Keratinocyte (primary cell): Measurements from ENCODE around the gene POMT2. TPM values are rescaled to one million over a fixed set of nuclear protein-coding genes. Genes with fewer than 3 reads are reported as not detected.
A peak's percentile ranks its signal among the peaks of the same experiment; 100 is the strongest.

Experiments used
- DNase-seq: peaks from one replicate; pipeline ENCODE4 v3.0.0-alpha.2; 2011; ENCODE audit warnings: low read depth, missing footprints, low spot score
- FAIRE-seq: peaks from 2 replicates; lab custom pipeline; 2011; peaks lifted over from hg19 to GRCh38; lab: Jason Lieb, UNC
- H2AFZ ChIP-seq: 2 replicates; pipeline ENCODE4 v1.6.0; 2012; ENCODE audit warnings: low read length, control low read depth, inconsistent platforms; ENCODE audit not compliant: control insufficient read depth
- H3K27ac ChIP-seq: 2 replicates; pipeline ENCODE4 v1.5.1; 2011; ENCODE audit warnings: low read length; ENCODE audit not compliant: control insufficient read depth, insufficient read depth
- H3K27me3 ChIP-seq: 3 replicates; pipeline ENCODE4 v1.6.0; 2011; ENCODE audit warnings: low read length; ENCODE audit not compliant: control insufficient read depth, insufficient read depth; ENCODE audit errors: extremely low read depth
- H3K36me3 ChIP-seq, 2 experiments: 2 replicates in 1 of 2; 3 replicates in 1 of 2; pipeline ENCODE4 v1.5.1; 2011; ENCODE audit warnings: low read length in 2 of 2, mild to moderate bottlenecking in 1 of 2; ENCODE audit not compliant: control insufficient read depth in 2 of 2, insufficient read depth in 2 of 2; ENCODE audit errors: extremely low read depth in 1 of 2
- H3K4me1 ChIP-seq: 3 replicates; pipeline ENCODE4 v1.5.1; 2011; ENCODE audit warnings: low read length; ENCODE audit not compliant: control insufficient read depth, insufficient read depth; ENCODE audit errors: extremely low read depth
- H3K4me2 ChIP-seq: 3 replicates; pipeline ENCODE4 v1.6.0; 2011; ENCODE audit warnings: low read depth, low read length; ENCODE audit not compliant: control insufficient read depth, insufficient read depth; ENCODE audit errors: extremely low read depth
- H3K4me3 ChIP-seq, 3 experiments: fragments of 200-600 bp in 1 of 3; sonication (generic) in 1 of 3; 2 replicates in 2 of 3; 3 replicates in 1 of 3; pipeline ENCODE4 v1.5.1; 2011 to 2016; ENCODE audit warnings: low read length in 3 of 3, mild to moderate bottlenecking in 3 of 3, control low read depth in 2 of 3, inconsistent platforms in 1 of 3, low read depth in 1 of 3, mixed read lengths in 1 of 3, mixed run types in 1 of 3, moderate library complexity in 1 of 3; ENCODE audit not compliant: control insufficient read depth in 2 of 3, insufficient read depth in 2 of 3; ENCODE audit errors: extremely low read depth in 1 of 3
- H3K79me2 ChIP-seq: 2 replicates; pipeline ENCODE4 v1.6.0; 2012; ENCODE audit warnings: low read length; ENCODE audit not compliant: control insufficient read depth, insufficient read depth
- H3K9ac ChIP-seq: 3 replicates; pipeline ENCODE4 v1.6.0; 2011; ENCODE audit warnings: low read length; ENCODE audit not compliant: control insufficient read depth, insufficient read depth; ENCODE audit errors: extremely low read depth
- H3K9me1 ChIP-seq: 3 replicates; pipeline ENCODE4 v1.6.0; 2011; ENCODE audit warnings: low read length; ENCODE audit not compliant: control insufficient read depth, insufficient read depth; ENCODE audit errors: extremely low read depth
- H3K9me3 ChIP-seq: 2 replicates; pipeline ENCODE4 v1.5.1; 2012; ENCODE audit warnings: low read depth, low read length; ENCODE audit not compliant: control insufficient read depth
- H4K20me1 ChIP-seq: 3 replicates; pipeline ENCODE4 v1.6.0; 2011; ENCODE audit warnings: low read length; ENCODE audit not compliant: control insufficient read depth, insufficient read depth; ENCODE audit errors: extremely low read depth
- CTCF ChIP-seq, 3 experiments: IDR thresholded peaks in 1 of 3; conservative IDR thresholded peaks in 1 of 3; optimal IDR thresholded peaks in 1 of 3; 2 replicates in 2 of 3; 3 replicates in 1 of 3; pipeline versions ENCODE3 to v1.5.1; 2011; ENCODE audit warnings: low read length in 3 of 3, mild to moderate bottlenecking in 3 of 3, moderate library complexity in 2 of 3, control low read depth in 1 of 3, inconsistent platforms in 1 of 3; ENCODE audit not compliant: insufficient read depth in 2 of 3; ENCODE audit errors: extremely low read depth in 1 of 3
- EZH2 ChIP-seq: IDR thresholded peaks from one replicate; pipeline ENCODE4 v1.6.1; 2012; ENCODE audit warnings: inconsistent platforms, mild to moderate bottlenecking, low read length, moderate library complexity
- dilution Hi-C: fragments of 300-500 bp; cut with MboI; formaldehyde crosslinking; loops from one replicate; pipeline ENCODE4 v1.7.0; 2020; ENCODE audit warnings: low sequenced_read_pairs; ENCODE audit not compliant: extremely low pct_ligation_motif_present
- polyA plus RNA-seq, 5 experiments: library from polyadenylated mRNA; depleted of rRNA in 3 of 5; stranded (reverse) in 3 of 5; stranded (forward) in 1 of 5; unstranded in 1 of 5; fragments of >200 nt; gene quantifications; 1 replicate in 1 of 5; 2 replicates in 3 of 5; 3 replicates in 1 of 5; pipeline versions ENCODE4 v1.2.1 to v1.2.3, GENCODE V29; 2011 to 2012; ENCODE audit warnings: missing spikeins in 2 of 5, low read depth in 1 of 5, low replicate concordance in 1 of 5

POMT2 gene
- polyA plus RNA-seq, 1 donor (not counting 4 experiments of a cell fraction or from before 2014, with no cell fraction given): 21.1 TPM

- H3K27me3 ChIP-seq: no peaks in the 10 kb centered on the region
- H3K79me2 ChIP-seq: no peaks in the 10 kb centered on the region
- H2AFZ ChIP-seq: no peak overlapping the region
- dilution Hi-C loops: no loop called here
- no peaks in the 10 kb centered on the region for H3K4me1 ChIP-seq
- no peak overlapping the region for H3K27ac ChIP-seq
- no peak overlapping the region for H3K4me3 ChIP-seq
- DNase-seq: no peak
- no peak overlapping the region for H3K4me2 ChIP-seq
- no peak overlapping the region for H3K9ac ChIP-seq
- peaks cover 16 to 23% of the 10 kb centered on the region in 2 experiments for H3K36me3 ChIP-seq
- TF ChIP-seq EZH2: no peak
- TF ChIP-seq CTCF (optimal IDR thresholded peaks at IDR 0.05 in 1 of 3, IDR thresholded peaks at IDR 0.05 in 1 of 3, conservative IDR thresholded peaks at IDR 0.05 in 1 of 3; ENCODE audit: extremely low read depth in 1 of 3, insufficient read depth in 2 of 3, low read length in 3 of 3): no peak
- H4K20me1 ChIP-seq: no peaks in the 10 kb centered on the region
- no peaks in the 10 kb centered on the region for H3K9me3 ChIP-seq
- H3K9me1 ChIP-seq: no peaks in the 10 kb centered on the region
- FAIRE-seq: no peak
Measured at GRCh38 chr14:77279719-77280118, 41.0 kb downstream of the POMT2 start.

- H3K27me3 ChIP-seq: no peaks in the 10 kb centered on the region
- no peak overlapping the region for H2AFZ ChIP-seq
- H4K20me1 ChIP-seq: no peaks in the 10 kb centered on the region
- H3K79me2 ChIP-seq: no peaks in the 10 kb centered on the region
- dilution Hi-C loops: no loop called here
- no peaks in the 10 kb centered on the region for H3K9me3 ChIP-seq
- TF ChIP-seq CTCF (optimal IDR thresholded peaks at IDR 0.05 in 1 of 3, IDR thresholded peaks at IDR 0.05 in 1 of 3, conservative IDR thresholded peaks at IDR 0.05 in 1 of 3; ENCODE audit: extremely low read depth in 1 of 3, insufficient read depth in 2 of 3, low read length in 3 of 3) (peak in 2 of 3 experiments; percentile 3 to 12), EZH2 (no peak)
- H3K4me3 ChIP-seq: no peak overlapping the region
- no peak for DNase-seq
- peaks cover 12 to 15% of the 10 kb centered on the region in 2 experiments for H3K36me3 ChIP-seq
- no peak for FAIRE-seq
- H3K9ac ChIP-seq: no peak overlapping the region
- no peaks in the 10 kb centered on the region for H3K9me1 ChIP-seq
- H3K4me2 ChIP-seq: no peak overlapping the region
- no peak overlapping the region for H3K27ac ChIP-seq
- H3K4me1 ChIP-seq: no peaks in the 10 kb centered on the region
Measured at GRCh38 chr14:77278461-77279230, 42.0 kb downstream of the POMT2 start.
